ENCODE data around the gene UBE2J2. TPM values are rescaled to one million over a fixed set of nuclear protein-coding genes. Genes with fewer than 3 reads are reported as not detected.

The UBE2J2 gene
- total and polyA plus RNA-seq, 2 of the 13 experiments (the other 11 are each of a cell fraction or from before 2014, with no cell fraction given), result 25.4 to 29.4 TPM

DNA sequence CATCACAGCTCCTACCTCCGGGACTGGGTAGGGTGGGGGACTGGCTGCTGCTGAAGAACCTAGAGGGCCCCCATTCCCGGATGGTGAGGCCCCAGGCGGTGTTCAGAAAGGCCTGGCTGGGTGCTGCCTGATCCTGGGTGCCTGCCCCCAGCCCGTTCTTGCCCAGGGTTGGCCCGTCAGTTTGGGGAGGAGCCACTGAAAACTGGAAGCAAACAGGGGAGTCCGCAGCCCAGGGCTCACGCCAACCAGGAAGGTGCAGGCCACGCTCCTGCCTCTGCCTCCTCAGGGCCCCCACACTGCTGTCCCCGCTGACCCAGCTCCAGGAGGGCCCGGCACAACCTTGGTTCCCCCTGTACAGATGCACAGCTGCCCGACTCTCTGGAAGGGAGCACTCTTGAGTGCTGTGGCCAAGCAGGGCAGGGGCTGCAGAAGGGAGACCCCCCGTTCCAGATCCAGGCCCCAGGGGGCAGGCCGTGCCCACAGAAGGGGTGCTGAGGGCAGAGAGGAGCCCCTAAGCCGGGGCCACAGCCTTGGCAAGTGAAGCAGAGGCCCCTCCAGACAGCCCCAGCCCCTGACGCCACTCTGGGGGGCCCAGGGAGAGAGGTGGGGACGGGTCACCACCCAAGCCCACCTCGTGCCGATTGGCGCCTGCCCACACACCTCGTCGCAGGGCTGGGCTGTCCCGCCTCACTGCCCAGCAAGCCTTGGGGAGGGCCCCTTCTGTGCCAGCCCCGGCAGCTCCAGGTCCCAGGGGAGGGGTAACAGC lies 32.6 kb downstream of the UBE2J2 start (continued):
- TF ChIP-seq, protein P1, sequence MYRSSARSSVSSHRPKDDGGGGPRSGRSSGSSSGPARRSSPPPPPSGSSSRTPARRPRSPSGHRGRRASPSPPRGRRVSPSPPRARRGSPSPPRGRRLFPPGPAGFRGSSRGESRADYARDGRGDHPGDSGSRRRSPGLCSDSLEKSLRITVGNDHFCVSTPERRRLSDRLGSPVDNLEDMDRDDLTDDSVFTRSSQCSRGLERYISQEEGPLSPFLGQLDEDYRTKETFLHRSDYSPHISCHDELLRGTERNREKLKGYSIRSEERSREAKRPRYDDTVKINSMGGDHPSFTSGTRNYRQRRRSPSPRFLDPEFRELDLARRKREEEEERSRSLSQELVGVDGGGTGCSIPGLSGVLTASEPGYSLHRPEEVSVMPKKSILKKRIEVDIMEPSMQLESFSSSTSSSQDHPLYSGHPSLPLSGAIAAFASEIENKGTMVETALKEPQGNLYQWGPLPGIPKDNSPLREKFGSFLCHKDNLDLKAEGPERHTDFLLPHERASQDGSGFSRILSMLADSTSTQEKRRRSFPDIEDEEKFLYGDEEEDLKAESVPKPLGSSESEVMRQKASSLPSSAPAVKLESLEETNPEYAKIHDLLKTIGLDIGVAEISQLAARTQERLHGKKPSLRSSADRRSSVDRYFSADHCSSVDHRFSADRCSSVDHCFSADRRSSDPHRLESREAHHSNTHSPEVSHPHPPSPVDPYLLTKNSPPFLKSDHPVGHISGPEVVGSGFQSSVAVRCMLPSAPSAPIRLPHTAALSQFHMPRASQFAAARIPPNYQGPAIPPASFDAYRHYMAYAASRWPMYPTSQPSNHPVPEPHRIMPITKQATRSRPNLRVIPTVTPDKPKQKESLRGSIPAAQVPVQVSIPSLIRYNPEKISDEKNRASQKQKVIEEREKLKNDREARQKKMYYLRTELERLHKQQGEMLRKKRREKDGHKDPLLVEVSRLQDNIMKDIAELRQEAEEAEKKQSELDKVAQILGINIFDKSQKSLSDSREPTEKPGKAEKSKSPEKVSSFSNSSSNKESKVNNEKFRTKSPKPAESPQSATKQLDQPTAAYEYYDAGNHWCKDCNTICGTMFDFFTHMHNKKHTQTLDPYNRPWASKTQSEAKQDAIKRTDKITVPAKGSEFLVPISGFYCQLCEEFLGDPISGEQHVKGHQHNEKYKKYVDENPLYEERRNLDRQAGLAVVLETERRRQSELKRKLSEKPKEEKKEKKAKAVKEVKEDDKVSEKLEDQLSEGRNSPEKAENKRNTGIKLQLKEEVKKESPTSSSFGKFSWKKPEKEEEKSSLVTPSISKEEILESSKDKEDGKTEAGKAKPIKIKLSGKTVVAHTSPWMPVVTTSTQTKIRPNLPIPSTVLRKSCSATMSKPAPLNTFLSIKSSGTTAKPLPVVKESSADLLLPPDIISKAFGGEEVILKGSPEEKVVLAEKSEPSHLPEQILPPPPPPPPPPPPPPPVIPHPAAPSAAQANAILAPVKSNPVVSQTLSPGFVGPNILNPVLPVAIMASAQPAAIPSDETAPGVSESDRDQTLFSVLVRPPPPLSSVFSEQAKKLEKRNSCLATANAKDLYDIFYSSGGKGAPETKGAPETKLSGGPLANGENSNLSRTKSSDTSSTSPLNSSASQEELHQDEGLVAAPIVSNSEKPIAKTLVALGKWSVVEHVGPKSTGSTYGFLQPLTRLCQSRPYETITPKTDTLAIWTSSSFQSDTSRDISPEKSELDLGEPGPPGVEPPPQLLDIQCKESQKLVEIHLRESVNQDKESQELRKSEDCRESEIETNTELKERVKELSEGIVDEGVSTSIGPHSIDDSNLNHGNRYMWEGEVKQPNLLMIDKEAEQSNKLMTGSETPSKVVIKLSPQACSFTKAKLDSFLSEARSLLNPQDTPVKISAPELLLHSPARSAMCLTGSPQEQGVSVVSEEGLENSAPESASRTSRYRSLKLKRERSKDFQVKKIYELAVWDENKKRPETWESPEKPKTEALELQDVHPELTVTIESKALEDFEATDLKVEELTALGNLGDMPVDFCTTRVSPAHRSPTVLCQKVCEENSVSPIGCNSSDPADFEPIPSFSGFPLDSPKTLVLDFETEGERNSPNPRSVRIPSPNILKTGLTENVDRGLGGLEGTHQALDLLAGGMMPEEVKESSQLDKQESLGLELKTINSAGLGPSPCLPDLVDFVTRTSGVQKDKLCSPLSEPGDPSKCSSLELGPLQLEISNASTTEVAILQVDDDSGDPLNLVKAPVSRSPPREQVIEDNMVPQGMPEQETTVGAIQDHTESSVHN (CRISPR knock-in tag; IDR thresholded peaks at IDR 0.05), result no peak
- TF ChIP-seq ZNF331 (CRISPR knock-in tag; IDR thresholded peaks at IDR 0.05) (0 out of 2 replicates have a peak, but pooled peaks have one; percentile 12), EHMT2 (IDR thresholded peaks at IDR 0.05; ENCODE audit: borderline replicate concordance, low read depth, low read length) (no peak), MTA3 (CRISPR knock-in tag; IDR thresholded peaks at IDR 0.05) (no peak)
- TF ChIP-seq, protein P2, sequence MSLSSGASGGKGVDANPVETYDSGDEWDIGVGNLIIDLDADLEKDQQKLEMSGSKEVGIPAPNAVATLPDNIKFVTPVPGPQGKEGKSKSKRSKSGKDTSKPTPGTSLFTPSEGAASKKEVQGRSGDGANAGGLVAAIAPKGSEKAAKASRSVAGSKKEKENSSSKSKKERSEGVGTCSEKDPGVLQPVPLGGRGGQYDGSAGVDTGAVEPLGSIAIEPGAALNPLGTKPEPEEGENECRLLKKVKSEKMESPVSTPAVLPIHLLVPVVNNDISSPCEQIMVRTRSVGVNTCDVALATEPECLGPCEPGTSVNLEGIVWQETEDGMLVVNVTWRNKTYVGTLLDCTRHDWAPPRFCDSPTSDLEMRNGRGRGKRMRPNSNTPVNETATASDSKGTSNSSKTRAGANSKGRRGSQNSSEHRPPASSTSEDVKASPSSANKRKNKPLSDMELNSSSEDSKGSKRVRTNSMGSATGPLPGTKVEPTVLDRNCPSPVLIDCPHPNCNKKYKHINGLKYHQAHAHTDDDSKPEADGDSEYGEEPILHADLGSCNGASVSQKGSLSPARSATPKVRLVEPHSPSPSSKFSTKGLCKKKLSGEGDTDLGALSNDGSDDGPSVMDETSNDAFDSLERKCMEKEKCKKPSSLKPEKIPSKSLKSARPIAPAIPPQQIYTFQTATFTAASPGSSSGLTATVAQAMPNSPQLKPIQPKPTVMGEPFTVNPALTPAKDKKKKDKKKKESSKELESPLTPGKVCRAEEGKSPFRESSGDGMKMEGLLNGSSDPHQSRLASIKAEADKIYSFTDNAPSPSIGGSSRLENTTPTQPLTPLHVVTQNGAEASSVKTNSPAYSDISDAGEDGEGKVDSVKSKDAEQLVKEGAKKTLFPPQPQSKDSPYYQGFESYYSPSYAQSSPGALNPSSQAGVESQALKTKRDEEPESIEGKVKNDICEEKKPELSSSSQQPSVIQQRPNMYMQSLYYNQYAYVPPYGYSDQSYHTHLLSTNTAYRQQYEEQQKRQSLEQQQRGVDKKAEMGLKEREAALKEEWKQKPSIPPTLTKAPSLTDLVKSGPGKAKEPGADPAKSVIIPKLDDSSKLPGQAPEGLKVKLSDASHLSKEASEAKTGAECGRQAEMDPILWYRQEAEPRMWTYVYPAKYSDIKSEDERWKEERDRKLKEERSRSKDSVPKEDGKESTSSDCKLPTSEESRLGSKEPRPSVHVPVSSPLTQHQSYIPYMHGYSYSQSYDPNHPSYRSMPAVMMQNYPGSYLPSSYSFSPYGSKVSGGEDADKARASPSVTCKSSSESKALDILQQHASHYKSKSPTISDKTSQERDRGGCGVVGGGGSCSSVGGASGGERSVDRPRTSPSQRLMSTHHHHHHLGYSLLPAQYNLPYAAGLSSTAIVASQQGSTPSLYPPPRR (CRISPR knock-in tag; IDR thresholded peaks at IDR 0.05; ENCODE audit: borderline replicate concordance), result no peak
- TF ChIP-seq, protein P3, sequence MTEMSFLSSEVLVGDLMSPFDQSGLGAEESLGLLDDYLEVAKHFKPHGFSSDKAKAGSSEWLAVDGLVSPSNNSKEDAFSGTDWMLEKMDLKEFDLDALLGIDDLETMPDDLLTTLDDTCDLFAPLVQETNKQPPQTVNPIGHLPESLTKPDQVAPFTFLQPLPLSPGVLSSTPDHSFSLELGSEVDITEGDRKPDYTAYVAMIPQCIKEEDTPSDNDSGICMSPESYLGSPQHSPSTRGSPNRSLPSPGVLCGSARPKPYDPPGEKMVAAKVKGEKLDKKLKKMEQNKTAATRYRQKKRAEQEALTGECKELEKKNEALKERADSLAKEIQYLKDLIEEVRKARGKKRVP (CRISPR knock-in tag; IDR thresholded peaks at IDR 0.05), result no peak
- TF ChIP-seq, protein P4, sequence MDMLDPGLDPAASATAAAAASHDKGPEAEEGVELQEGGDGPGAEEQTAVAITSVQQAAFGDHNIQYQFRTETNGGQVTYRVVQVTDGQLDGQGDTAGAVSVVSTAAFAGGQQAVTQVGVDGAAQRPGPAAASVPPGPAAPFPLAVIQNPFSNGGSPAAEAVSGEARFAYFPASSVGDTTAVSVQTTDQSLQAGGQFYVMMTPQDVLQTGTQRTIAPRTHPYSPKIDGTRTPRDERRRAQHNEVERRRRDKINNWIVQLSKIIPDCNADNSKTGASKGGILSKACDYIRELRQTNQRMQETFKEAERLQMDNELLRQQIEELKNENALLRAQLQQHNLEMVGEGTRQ (IDR thresholded peaks at IDR 0.05; ENCODE audit: low read depth, low read length), result no peak
- TF ChIP-seq, protein P4 (CRISPR knock-in tag; IDR thresholded peaks at IDR 0.05; ENCODE audit: borderline replicate concordance), result no peak
- TF ChIP-seq, protein P5, sequence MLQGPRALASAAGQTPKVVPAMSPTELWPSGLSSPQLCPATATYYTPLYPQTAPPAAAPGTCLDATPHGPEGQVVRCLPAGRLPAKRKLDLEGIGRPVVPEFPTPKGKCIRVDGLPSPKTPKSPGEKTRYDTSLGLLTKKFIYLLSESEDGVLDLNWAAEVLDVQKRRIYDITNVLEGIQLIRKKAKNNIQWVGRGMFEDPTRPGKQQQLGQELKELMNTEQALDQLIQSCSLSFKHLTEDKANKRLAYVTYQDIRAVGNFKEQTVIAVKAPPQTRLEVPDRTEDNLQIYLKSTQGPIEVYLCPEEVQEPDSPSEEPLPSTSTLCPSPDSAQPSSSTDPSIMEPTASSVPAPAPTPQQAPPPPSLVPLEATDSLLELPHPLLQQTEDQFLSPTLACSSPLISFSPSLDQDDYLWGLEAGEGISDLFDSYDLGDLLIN (CRISPR knock-in tag; IDR thresholded peaks at IDR 0.05; ENCODE audit: borderline replicate concordance), result no peak

Data from HepG2 (cell line).